ENCODE results near the gene UBP1.

UBP1 gene

DNA sequence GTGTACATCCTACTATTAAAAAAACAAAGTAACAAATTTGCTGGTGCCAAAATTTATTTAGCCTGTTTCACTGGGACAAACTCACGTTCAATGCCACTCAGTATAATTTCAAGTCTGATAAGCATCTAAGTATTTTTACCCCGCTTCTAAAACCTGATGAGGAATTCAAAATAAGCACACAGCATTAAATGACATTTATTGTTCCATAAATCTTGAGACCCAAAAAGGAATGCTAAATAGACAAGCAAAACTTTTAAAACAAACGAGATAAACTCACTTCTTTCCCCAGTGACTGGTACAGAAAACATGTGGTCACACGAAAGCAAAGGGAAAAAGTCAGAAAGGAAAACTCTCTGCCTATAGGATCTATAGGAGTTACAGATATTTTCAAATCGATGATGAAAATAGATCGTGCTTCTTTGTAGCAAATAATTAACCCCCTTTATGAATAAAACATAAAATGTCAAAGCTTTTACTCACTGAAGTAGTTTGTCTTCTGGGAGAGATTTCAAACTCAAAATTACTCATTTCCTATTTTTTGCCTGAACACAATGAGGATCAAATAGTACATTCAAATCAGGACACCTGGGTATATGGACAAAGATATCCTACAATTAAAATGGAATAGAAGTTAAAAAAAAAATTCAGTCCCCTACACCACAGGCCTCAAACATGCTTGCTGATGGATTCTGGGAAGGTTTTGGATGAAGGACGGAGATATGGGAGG, 51.7 kb downstream of the UBP1 start:
- H3K27me3 ChIP-seq (ENCODE audit: control insufficient read depth, low read length): no peaks in the 10 kb centered on the region
- H3K9me2 ChIP-seq (replicated peaks; ENCODE audit: control insufficient read depth, low read length): no peaks in the 10 kb centered on the region
- H3K4me2 ChIP-seq (ENCODE audit: low read length): no peak overlapping the region
- TF ChIP-seq, protein P1, sequence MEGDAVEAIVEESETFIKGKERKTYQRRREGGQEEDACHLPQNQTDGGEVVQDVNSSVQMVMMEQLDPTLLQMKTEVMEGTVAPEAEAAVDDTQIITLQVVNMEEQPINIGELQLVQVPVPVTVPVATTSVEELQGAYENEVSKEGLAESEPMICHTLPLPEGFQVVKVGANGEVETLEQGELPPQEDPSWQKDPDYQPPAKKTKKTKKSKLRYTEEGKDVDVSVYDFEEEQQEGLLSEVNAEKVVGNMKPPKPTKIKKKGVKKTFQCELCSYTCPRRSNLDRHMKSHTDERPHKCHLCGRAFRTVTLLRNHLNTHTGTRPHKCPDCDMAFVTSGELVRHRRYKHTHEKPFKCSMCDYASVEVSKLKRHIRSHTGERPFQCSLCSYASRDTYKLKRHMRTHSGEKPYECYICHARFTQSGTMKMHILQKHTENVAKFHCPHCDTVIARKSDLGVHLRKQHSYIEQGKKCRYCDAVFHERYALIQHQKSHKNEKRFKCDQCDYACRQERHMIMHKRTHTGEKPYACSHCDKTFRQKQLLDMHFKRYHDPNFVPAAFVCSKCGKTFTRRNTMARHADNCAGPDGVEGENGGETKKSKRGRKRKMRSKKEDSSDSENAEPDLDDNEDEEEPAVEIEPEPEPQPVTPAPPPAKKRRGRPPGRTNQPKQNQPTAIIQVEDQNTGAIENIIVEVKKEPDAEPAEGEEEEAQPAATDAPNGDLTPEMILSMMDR (IDR thresholded peaks at IDR 0.05; ENCODE audit: low read depth, low read length, poor library complexity, severe bottlenecking): no peak
- no peak for TF ChIP-seq EZH2phosphoT487 (IDR thresholded peaks at IDR 0.05; ENCODE audit: borderline replicate concordance, low read length)
- no peaks in the 10 kb centered on the region for H3F3A ChIP-seq (ENCODE audit: control insufficient read depth, insufficient read depth)
- no peak overlapping the region for H3K27ac ChIP-seq (ENCODE audit: low read depth, low read length)
- H3K36me3 ChIP-seq (ENCODE audit: control insufficient read depth, low read length): peaks cover 55% of the 10 kb centered on the region
- no peaks in the 10 kb centered on the region for H4K20me1 ChIP-seq (ENCODE audit: control insufficient read depth, insufficient read depth, low read depth, low read length)
- H3K4me1 ChIP-seq (ENCODE audit: control insufficient read depth, low read length): peaks cover 5% of the 10 kb centered on the region
- no peaks in the 10 kb centered on the region for H3K79me2 ChIP-seq (ENCODE audit: control insufficient read depth, low read length)
- H3K4me3 ChIP-seq (ENCODE audit: low read length): no peak overlapping the region
- H3K9me3 ChIP-seq (ENCODE audit: control insufficient read depth, insufficient read depth, low read length): no peaks in the 10 kb centered on the region

DNA sequence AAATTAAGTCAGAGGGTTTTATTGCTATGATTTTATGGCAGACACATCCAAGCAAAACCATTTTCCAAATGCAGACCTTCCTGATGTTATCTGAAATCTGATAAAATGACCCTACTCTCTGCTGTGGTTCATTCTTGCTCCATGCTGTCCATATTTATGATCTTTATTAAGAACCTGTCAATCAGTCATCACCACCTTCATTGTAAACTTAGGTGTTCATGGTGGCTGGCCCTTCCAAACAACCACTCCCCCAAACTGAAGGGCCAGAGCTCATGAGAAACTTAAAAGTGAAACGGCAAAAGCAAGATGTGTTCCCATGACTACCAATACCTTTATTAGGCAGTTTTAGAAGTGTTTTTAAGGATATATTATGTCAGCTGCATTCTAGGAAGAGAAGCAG, 53.6 kb downstream of the UBP1 start:
- peaks cover 37% of the 10 kb centered on the region for H3K36me3 ChIP-seq (ENCODE audit: control insufficient read depth, low read length)
- no peaks in the 10 kb centered on the region for H3K9me2 ChIP-seq (replicated peaks; ENCODE audit: control insufficient read depth, low read length)
- TF ChIP-seq, protein P1 (IDR thresholded peaks at IDR 0.05; ENCODE audit: low read depth, low read length, poor library complexity, severe bottlenecking): no peak
- TF ChIP-seq EZH2phosphoT487 (IDR thresholded peaks at IDR 0.05; ENCODE audit: borderline replicate concordance, low read length): no peak
- H3K4me2 ChIP-seq (ENCODE audit: low read length): no peak overlapping the region
- H3K27ac ChIP-seq (ENCODE audit: low read depth, low read length): no peak overlapping the region
- no peaks in the 10 kb centered on the region for H3K27me3 ChIP-seq (ENCODE audit: control insufficient read depth, low read length)
- H4K20me1 ChIP-seq (ENCODE audit: control insufficient read depth, insufficient read depth, low read depth, low read length): no peaks in the 10 kb centered on the region
- no peaks in the 10 kb centered on the region for H3K9me3 ChIP-seq (ENCODE audit: control insufficient read depth, insufficient read depth, low read length)
- no peak overlapping the region for H3K4me3 ChIP-seq (ENCODE audit: low read length)
- no peaks in the 10 kb centered on the region for H3K79me2 ChIP-seq (ENCODE audit: control insufficient read depth, low read length)
- peaks cover 5% of the 10 kb centered on the region for H3K4me1 ChIP-seq (ENCODE audit: control insufficient read depth, low read length)
- no peaks in the 10 kb centered on the region for H3F3A ChIP-seq (ENCODE audit: control insufficient read depth, insufficient read depth)

DNA sequence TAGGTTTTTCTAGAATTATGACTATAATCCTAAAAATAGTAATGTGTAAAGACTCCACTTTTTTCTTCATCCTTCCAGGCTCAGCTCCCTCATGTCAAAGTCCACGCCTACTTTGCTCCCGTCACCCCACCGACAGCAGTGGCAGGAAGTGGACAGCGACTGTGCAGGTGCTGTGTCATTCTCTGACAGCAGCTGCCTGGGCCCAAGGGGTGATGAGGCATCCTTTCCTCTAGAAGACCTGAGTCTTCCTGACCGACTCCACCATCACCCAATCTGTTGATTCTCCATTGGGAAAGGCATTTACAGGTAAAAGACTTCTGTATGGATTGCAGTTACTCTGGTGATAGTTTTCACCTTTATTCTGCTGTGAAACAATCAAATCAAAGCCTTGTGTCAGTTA, 54.8 kb downstream of the UBP1 start:
- Histone ChIP-seq H3F3A (ENCODE audit: control insufficient read depth, insufficient read depth) (no peaks in the 10 kb centered on the region), H3K27ac (ENCODE audit: low read depth, low read length) (no peak overlapping the region), H3K9me3 (ENCODE audit: control insufficient read depth, insufficient read depth, low read length) (no peaks in the 10 kb centered on the region), H3K9me2 (replicated peaks; ENCODE audit: control insufficient read depth, low read length) (no peaks in the 10 kb centered on the region), H4K20me1 (ENCODE audit: control insufficient read depth, insufficient read depth, low read depth, low read length) (no peaks in the 10 kb centered on the region), H3K79me2 (ENCODE audit: control insufficient read depth, low read length) (no peaks in the 10 kb centered on the region), H3K4me2 (ENCODE audit: low read length) (no peak overlapping the region), H3K4me3 (ENCODE audit: low read length) (no peak overlapping the region), H3K27me3 (ENCODE audit: control insufficient read depth, low read length) (no peaks in the 10 kb centered on the region), H3K4me1 (ENCODE audit: control insufficient read depth, low read length) (peaks cover 5% of the 10 kb centered on the region), H3K36me3 (ENCODE audit: control insufficient read depth, low read length) (peaks cover 27% of the 10 kb centered on the region)
- TF ChIP-seq EZH2phosphoT487 (IDR thresholded peaks at IDR 0.05; ENCODE audit: borderline replicate concordance, low read length): no peak
- TF ChIP-seq, protein P1 (IDR thresholded peaks at IDR 0.05; ENCODE audit: low read depth, low read length, poor library complexity, severe bottlenecking): no peak

Data from DOHH2 (cell line).